Measurements from ENCODE around the gene KRTAP1-1. TPM values are rescaled to one million over a fixed set of nuclear protein-coding genes. Genes with fewer than 3 reads are reported as not detected.
A peak's percentile ranks its signal among the peaks of the same experiment; 100 is the strongest.
"Not testable (repeated sequence)": the region's sequence is repeated elsewhere in the genome, so short reads cannot be mapped to it uniquely, and the experiment has no call there.

Gene KRTAP1-1
- total and polyA plus RNA-seq, 3 donors from 2014 or later = not detected

DNA sequence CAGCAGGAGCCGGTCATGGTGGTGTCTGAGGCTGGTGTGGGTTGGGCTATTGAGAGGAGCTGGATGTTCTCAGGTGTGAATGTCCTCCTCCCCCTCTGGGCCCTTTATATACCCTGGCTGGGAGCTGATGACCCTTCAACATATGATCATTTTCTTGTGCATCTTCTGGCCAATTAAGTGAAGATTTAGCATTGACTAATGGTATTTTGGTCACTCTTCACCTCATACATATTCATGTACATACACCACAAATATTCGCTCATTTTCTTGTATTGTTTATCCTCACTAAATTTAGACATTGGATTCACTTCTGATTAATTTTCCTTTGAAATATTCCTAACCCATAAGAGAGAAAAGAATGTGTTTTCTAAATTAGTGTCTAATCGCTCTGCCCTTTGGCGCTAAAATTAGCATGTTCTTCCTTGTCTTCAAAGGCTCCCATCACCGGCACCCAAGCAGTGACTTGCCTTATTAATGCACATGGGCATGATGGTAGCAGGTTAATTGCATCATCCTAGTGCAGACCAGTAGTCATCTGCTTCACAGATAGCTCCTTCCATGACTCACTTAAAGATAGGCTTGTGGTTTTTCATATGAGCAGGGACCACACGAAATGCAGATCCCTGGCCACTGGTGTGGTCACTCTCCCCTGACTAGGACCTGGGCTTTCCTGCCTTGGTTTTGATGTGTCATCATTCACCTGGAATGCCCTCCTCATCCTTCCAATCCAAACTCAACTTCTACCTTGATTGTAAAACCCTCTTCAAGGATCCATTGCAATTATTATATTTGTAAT is 24.8 kb upstream of the KRTAP1-1 start, which contains the start of gene KRTAP2-4:
Gene KRTAP2-4 (minus strand): TSS at position 51 of the 796 bp plus-strand sequence. CDS start 34 bp downstream, at position 17.
- H3K27ac ChIP-seq = no peak within 1 kb of the TSS
- DNase-seq = no peak
- H3K4me1 ChIP-seq = no peaks in the 10 kb centered on the region
- H3K36me3 ChIP-seq (ENCODE audit: low read depth, missing control alignments) = no peaks in the 10 kb centered on the region
- H3K4me3 ChIP-seq = no peak within 1 kb of the TSS
- no peaks in the 10 kb centered on the region for H3K27me3 ChIP-seq
- intact Hi-C loops (cut with DNase I; ENCODE audit: low total_unique reads) = no loop called here
- H3K9me3 ChIP-seq = no peaks in the 10 kb centered on the region
- WGBS, 2 donors = 90 to 96% methylated on average over 5 of the region's 6 CpGs
- TF ChIP-seq POLR2A (IDR thresholded peaks at IDR 0.05) = no peak
- TF ChIP-seq, protein P1, sequence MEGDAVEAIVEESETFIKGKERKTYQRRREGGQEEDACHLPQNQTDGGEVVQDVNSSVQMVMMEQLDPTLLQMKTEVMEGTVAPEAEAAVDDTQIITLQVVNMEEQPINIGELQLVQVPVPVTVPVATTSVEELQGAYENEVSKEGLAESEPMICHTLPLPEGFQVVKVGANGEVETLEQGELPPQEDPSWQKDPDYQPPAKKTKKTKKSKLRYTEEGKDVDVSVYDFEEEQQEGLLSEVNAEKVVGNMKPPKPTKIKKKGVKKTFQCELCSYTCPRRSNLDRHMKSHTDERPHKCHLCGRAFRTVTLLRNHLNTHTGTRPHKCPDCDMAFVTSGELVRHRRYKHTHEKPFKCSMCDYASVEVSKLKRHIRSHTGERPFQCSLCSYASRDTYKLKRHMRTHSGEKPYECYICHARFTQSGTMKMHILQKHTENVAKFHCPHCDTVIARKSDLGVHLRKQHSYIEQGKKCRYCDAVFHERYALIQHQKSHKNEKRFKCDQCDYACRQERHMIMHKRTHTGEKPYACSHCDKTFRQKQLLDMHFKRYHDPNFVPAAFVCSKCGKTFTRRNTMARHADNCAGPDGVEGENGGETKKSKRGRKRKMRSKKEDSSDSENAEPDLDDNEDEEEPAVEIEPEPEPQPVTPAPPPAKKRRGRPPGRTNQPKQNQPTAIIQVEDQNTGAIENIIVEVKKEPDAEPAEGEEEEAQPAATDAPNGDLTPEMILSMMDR (IDR thresholded peaks at IDR 0.05) = no peak

DNA sequence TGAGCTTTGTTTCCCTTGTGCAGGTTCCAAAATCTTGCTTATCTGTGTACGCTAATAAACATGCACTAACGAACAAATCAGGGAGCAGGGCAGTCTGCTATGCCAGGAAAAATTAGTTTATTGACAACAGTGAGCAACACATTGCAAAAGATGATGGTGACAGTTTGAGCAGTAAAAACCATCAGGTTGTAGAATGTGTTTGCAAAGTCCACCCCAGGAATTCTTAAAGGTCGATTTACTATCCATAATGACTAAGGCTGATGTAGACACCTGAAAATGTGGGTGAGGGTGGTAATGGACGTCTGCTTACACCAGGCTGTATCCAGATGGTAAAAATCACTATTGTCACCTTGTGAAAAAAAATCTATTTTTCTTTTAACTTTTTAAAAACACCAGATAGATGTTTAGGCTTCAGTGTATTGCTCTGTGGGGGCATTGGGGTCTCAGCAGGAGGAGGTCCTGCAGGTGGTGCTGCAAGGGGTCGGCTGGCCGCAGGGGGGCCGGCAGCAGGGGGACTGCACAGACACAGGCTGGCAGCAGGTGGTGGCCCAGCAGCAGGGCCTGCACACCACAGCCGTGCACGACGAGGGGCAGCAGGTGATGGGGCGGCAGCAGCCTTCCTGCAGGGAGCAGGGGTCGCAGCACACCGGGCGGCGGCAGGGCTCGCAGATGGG is 23.9 kb upstream of the KRTAP1-1 start:
- H3K36me3 ChIP-seq (ENCODE audit: low read depth, missing control alignments); H3K4me1 ChIP-seq; H3K27ac ChIP-seq; DNase-seq; H3K27me3 ChIP-seq; intact Hi-C loops (cut with DNase I; ENCODE audit: low total_unique reads); H3K4me3 ChIP-seq; H3K9me3 ChIP-seq: not testable (repeated sequence)
- 57 to 71% methylated on average over 6 to 7 of the region's 16 CpGs for WGBS, 2 donors

DNA sequence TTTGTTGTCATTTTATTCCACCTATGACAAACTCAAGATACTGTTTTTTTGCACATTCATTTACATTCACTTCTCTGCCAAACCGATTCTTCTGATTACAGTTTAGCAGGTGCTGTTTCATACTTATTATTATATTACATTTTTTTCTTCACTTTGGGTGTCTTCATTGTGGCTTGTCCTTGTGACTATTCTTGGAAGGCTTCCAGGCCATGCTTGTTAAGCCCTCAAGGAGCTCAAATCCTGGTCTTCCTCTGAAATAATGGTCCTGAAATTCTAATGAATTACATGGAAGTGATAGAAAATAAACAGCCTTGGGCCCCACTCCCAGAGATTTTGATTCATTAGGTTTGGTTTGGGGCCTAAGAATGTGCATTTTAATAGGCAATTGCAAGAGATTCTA is 23.1 kb upstream of the KRTAP1-1 start:
- H3K9me3 ChIP-seq = no peaks in the 10 kb centered on the region
- no peaks in the 10 kb centered on the region for H3K4me1 ChIP-seq
- no peak for TF ChIP-seq POLR2A (IDR thresholded peaks at IDR 0.05)
- TF ChIP-seq, protein P1 (IDR thresholded peaks at IDR 0.05) = no peak
- H3K27ac ChIP-seq = no peak overlapping the region
- no peak for DNase-seq
- WGBS, 2 donors = 91 to 96% methylated on average over 1 of the region's 1 CpG
- intact Hi-C loops (cut with DNase I; ENCODE audit: low total_unique reads) = no loop called here
- no peak overlapping the region for H3K4me3 ChIP-seq
- no peaks in the 10 kb centered on the region for H3K36me3 ChIP-seq (ENCODE audit: low read depth, missing control alignments)
- H3K27me3 ChIP-seq = no peaks in the 10 kb centered on the region

DNA sequence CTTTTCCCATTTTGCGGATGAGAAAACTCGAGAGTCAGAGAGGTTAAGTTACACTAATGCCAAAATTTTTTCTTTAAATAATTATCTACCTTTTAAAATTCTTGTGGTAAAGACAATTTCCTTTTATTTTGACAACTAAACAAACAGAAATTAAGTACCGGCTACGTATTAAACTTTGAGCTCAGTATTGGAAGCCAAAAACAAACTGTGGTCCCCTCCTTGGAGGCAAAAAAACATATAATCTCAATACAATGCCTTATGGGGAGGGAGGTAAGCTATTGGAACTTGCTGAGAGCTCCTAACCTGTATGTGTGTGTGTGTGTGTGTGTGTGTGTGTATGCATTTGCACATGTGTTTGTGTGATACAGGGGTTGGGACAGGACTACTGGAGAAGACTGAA is 22.2 kb upstream of the KRTAP1-1 start:
- TF ChIP-seq, protein P1 (IDR thresholded peaks at IDR 0.05) = no peak
- TF ChIP-seq POLR2A (IDR thresholded peaks at IDR 0.05) = no peak
- no peak for DNase-seq
- no peak overlapping the region for H3K4me3 ChIP-seq
- no peak overlapping the region for H3K27ac ChIP-seq
- no peaks in the 10 kb centered on the region for H3K4me1 ChIP-seq
- H3K9me3 ChIP-seq = no peaks in the 10 kb centered on the region
- no peaks in the 10 kb centered on the region for H3K36me3 ChIP-seq (ENCODE audit: low read depth, missing control alignments)
- intact Hi-C loops (cut with DNase I; ENCODE audit: low total_unique reads) = no loop called here
- no peaks in the 10 kb centered on the region for H3K27me3 ChIP-seq
- 85 to 88% methylated on average over 4 of the region's 4 CpGs for WGBS, 2 donors

DNA sequence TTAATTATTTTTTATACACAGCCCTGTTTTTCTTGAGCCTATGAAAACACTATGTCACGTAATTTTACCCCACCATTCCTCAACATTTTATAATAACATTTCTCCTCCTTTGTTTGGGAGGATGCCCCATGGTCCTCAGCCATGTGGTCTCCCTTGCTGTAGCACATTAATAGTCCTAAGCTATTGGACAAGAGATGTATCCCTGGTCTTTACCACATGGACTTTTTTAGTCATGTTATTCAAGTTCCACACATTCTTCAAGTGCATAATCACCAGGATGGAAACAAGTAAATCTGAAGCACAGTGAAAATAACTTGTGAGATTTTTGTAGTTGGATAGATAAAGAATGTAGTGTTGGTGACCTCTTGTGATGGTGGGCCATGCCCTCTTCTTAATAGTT is 20.7 kb upstream of the KRTAP1-1 start:
- DNase-seq = no peak
- 48 to 51% methylated on average over 1 of the region's 1 CpG for WGBS, 2 donors
- H3K4me3 ChIP-seq = no peak overlapping the region
- no peaks in the 10 kb centered on the region for H3K4me1 ChIP-seq
- no peak for TF ChIP-seq POLR2A (IDR thresholded peaks at IDR 0.05)
- TF ChIP-seq, protein P1 (IDR thresholded peaks at IDR 0.05) = no peak
- H3K36me3 ChIP-seq (ENCODE audit: low read depth, missing control alignments) = no peaks in the 10 kb centered on the region
- H3K27me3 ChIP-seq = no peaks in the 10 kb centered on the region
- intact Hi-C loops (cut with DNase I; ENCODE audit: low total_unique reads) = no loop called here
- H3K27ac ChIP-seq = peak overlapping the region in 1 of 2 donors; percentile 41
- no peaks in the 10 kb centered on the region for H3K9me3 ChIP-seq

All from testis (tissue), 3 donors.